Measurements from ENCODE around the gene PLA2G12B.
"Not testable (repeated sequence)": the region's sequence is repeated elsewhere in the genome, so short reads cannot be mapped to it uniquely, and the experiment has no call there.

Gene PLA2G12B

GRCh38 chr10:72935361-72935760, 19.2 kb downstream of the PLA2G12B start:
- DNase-seq (ENCODE audit: low read depth in 2 of 2): no peak

- no peak for DNase-seq (ENCODE audit: low read depth in 2 of 2)
These were observed 22.2 kb downstream of the PLA2G12B start for GRCh38 chr10:72932259-72933015.

- DNase-seq (ENCODE audit: low read depth in 2 of 2): no peak
These were observed 24.3 kb downstream of the PLA2G12B start for GRCh38 chr10:72930276-72930675.

- DNase-seq (ENCODE audit: low read depth in 2 of 2): no peak
These were observed 25.8 kb downstream of the PLA2G12B start for GRCh38 chr10:72928798-72929197.

GRCh38 chr10:72927485-72927884, 27.1 kb downstream of the PLA2G12B start:
- DNase-seq (ENCODE audit: low read depth in 2 of 2): no peak

GRCh38 chr10:72925951-72926465, 28.6 kb downstream of the PLA2G12B start:
- no peak for DNase-seq (ENCODE audit: low read depth in 2 of 2)

GRCh38 chr10:72924351-72924750, 30.3 kb downstream of the PLA2G12B start:
- no peak for DNase-seq (ENCODE audit: low read depth in 2 of 2)

- not testable (repeated sequence) for DNase-seq (ENCODE audit: low read depth in 2 of 2)
These were observed 33.4 kb downstream of the PLA2G12B start for GRCh38 chr10:72921147-72921683.

- no peak for DNase-seq (ENCODE audit: low read depth in 2 of 2)
These were observed 36.3 kb downstream of the PLA2G12B start for GRCh38 chr10:72918352-72918751.

- not testable (repeated sequence) for DNase-seq (ENCODE audit: low read depth in 2 of 2)
These were observed 36.7 kb downstream of the PLA2G12B start for GRCh38 chr10:72917803-72918332.

- DNase-seq (ENCODE audit: low read depth in 2 of 2): not testable (repeated sequence)
These were observed 37.4 kb downstream of the PLA2G12B start for GRCh38 chr10:72917201-72917600.

GRCh38 chr10:72913287-72913686, 41.3 kb downstream of the PLA2G12B start:
- DNase-seq (ENCODE audit: low read depth in 2 of 2): no peak

- DNase-seq (ENCODE audit: low read depth in 2 of 2): no peak
These were observed 41.9 kb downstream of the PLA2G12B start for GRCh38 chr10:72912736-72913135.

- no peak for DNase-seq (ENCODE audit: low read depth in 2 of 2)
These were observed 42.8 kb downstream of the PLA2G12B start for GRCh38 chr10:72911758-72912157.

GRCh38 chr10:72910705-72911104, 43.9 kb downstream of the PLA2G12B start:
- DNase-seq (ENCODE audit: low read depth in 2 of 2): no peak

GRCh38 chr10:72906446-72906845, 48.2 kb downstream of the PLA2G12B start:
- no peak for DNase-seq (ENCODE audit: low read depth in 2 of 2)

- no peak for DNase-seq (ENCODE audit: low read depth in 2 of 2)
These were observed 49.8 kb downstream of the PLA2G12B start for GRCh38 chr10:72904806-72905205.

GRCh38 chr10:72903941-72904446, 50.6 kb downstream of the PLA2G12B start:
- not testable (repeated sequence) for DNase-seq (ENCODE audit: low read depth in 2 of 2)

GRCh38 chr10:72899545-72899944, 55.1 kb downstream of the PLA2G12B start:
- DNase-seq (ENCODE audit: low read depth in 2 of 2): no peak

GRCh38 chr10:72898616-72899015, 56.0 kb downstream of the PLA2G12B start:
- DNase-seq (ENCODE audit: low read depth in 2 of 2): no peak

GRCh38 chr10:72895236-72895850, 59.3 kb downstream of the PLA2G12B start:
- no peak for DNase-seq (ENCODE audit: low read depth in 2 of 2)

GRCh38 chr10:72893136-72893798, 61.3 kb downstream of the PLA2G12B start, which contains the start of gene OIT3:
OIT3 (plus strand) TSS chr10:72893739; CDS start chr10:72893799, 60 bp downstream.
- no peak for DNase-seq (ENCODE audit: low read depth in 2 of 2)

Data from activated CD4-positive, alpha-beta T cell treated with anti-CD3 and anti-CD28 coated beads for 24 hours (primary cell).